ENCODE data around the gene HNRNPAB.

DNA sequence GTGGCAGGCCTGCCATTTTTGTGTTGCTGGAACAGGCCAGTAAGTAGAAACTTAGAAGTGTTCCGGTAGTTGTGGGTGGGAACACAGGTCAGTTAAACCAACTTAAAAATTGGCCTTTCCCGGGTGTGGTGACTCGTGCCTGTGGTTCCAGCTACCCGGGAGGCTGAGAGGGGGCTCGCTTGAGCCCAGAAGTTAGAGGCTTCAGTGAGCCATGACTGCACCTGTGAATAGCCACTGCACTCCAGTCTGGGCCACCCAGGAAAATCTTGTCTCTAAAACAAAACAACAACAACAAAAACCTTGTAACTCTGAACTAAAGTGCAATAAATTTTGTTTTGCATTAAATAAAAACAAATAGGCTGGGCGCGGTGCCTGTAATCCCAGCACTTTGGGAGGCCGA, 49.3 kb upstream of the HNRNPAB start:
- TF ChIP-seq, protein P1, sequence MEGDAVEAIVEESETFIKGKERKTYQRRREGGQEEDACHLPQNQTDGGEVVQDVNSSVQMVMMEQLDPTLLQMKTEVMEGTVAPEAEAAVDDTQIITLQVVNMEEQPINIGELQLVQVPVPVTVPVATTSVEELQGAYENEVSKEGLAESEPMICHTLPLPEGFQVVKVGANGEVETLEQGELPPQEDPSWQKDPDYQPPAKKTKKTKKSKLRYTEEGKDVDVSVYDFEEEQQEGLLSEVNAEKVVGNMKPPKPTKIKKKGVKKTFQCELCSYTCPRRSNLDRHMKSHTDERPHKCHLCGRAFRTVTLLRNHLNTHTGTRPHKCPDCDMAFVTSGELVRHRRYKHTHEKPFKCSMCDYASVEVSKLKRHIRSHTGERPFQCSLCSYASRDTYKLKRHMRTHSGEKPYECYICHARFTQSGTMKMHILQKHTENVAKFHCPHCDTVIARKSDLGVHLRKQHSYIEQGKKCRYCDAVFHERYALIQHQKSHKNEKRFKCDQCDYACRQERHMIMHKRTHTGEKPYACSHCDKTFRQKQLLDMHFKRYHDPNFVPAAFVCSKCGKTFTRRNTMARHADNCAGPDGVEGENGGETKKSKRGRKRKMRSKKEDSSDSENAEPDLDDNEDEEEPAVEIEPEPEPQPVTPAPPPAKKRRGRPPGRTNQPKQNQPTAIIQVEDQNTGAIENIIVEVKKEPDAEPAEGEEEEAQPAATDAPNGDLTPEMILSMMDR (IDR thresholded peaks at IDR 0.05): no peak
- no peak for TF ChIP-seq POLR2A (IDR thresholded peaks at IDR 0.05)
